Stimulated activated CD4-positive, alpha-beta T cell treated with anti-CD3 and anti-CD28 coated beads, Interleukin-4, amount 100 ng/mL, for 24 hours (primary cell): ENCODE data around the gene CDH13.

ENCODE experiments used
- DNase-seq: peaks from one replicate; pipeline ENCODE4 v3.0.0-alpha.2; 2020

CDH13 gene

GRCh38 chr16:83010776-83011720 is 384.3 kb downstream of the CDH13 start:
- no peak for DNase-seq

GRCh38 chr16:83011939-83012338 is 385.2 kb downstream of the CDH13 start:
- no peak for DNase-seq

GRCh38 chr16:83013071-83013470 is 386.3 kb downstream of the CDH13 start:
- DNase-seq, result no peak

- DNase-seq, result no peak
Observed at GRCh38 chr16:83019963-83020362, 393.2 kb downstream of the CDH13 start.

GRCh38 chr16:83021045-83021444 is 394.3 kb downstream of the CDH13 start:
- no peak for DNase-seq

- DNase-seq, result no peak
Observed at GRCh38 chr16:83021746-83022145, 395.0 kb downstream of the CDH13 start.

GRCh38 chr16:83023011-83023410 is 396.2 kb downstream of the CDH13 start:
- no peak for DNase-seq

GRCh38 chr16:83023640-83024039 is 396.9 kb downstream of the CDH13 start:
- no peak for DNase-seq

- no peak for DNase-seq
Observed at GRCh38 chr16:83027973-83028372, 401.2 kb downstream of the CDH13 start.

- no peak for DNase-seq
Observed at GRCh38 chr16:83029467-83029866, 402.7 kb downstream of the CDH13 start.

- DNase-seq, result no peak
Observed at GRCh38 chr16:83031524-83031923, 404.8 kb downstream of the CDH13 start.

- DNase-seq, result no peak
Observed at GRCh38 chr16:83037102-83037501, 410.3 kb downstream of the CDH13 start.

- DNase-seq, result no peak
Observed at GRCh38 chr16:83037884-83038283, 411.1 kb downstream of the CDH13 start.

- no peak for DNase-seq
Observed at GRCh38 chr16:83040174-83040573, 413.4 kb downstream of the CDH13 start.

- no peak for DNase-seq
Observed at GRCh38 chr16:83044589-83044988, 417.8 kb downstream of the CDH13 start.

GRCh38 chr16:83045790-83046189 is 419.0 kb downstream of the CDH13 start:
- DNase-seq, result no peak

GRCh38 chr16:83046664-83047063 is 419.9 kb downstream of the CDH13 start:
- no peak for DNase-seq

GRCh38 chr16:83051451-83051850 is 424.7 kb downstream of the CDH13 start:
- DNase-seq, result no peak

GRCh38 chr16:83054283-83054682 is 427.5 kb downstream of the CDH13 start:
- DNase-seq, result no peak

GRCh38 chr16:83058376-83058775 is 431.6 kb downstream of the CDH13 start:
- no peak for DNase-seq

- DNase-seq, result no peak
Observed at GRCh38 chr16:83059237-83059636, 432.5 kb downstream of the CDH13 start.

- no peak for DNase-seq
Observed at GRCh38 chr16:83066011-83066410, 439.2 kb downstream of the CDH13 start.

- no peak for DNase-seq
Observed at GRCh38 chr16:83066881-83067280, 440.1 kb downstream of the CDH13 start.

GRCh38 chr16:83068686-83069085 is 441.9 kb downstream of the CDH13 start:
- DNase-seq, result no peak
